Mesodermal cell (in vitro differentiated cells): ENCODE measurements around the gene ATP11B.

Source experiments
- H3K27ac ChIP-seq: 2 replicates; pipeline ENCODE4 v1.7.0; 2013; ENCODE audit warnings: mild to moderate bottlenecking, low read depth, low read length, moderate library complexity; ENCODE audit not compliant: severe bottlenecking
- H3K36me3 ChIP-seq: 2 replicates; pipeline ENCODE4 v1.7.1; 2013; ENCODE audit warnings: mild to moderate bottlenecking, low read length, moderate library complexity; ENCODE audit not compliant: control insufficient read depth, insufficient read depth
- H3K4me1 ChIP-seq: one replicate; pipeline ENCODE4 v1.7.1; 2013; ENCODE audit warnings: mild to moderate bottlenecking, low read length; ENCODE audit not compliant: insufficient read depth, control insufficient read depth, poor library complexity, severe bottlenecking
- H3K4me3 ChIP-seq: 2 replicates; pipeline ENCODE4 v1.7.0; 2013; ENCODE audit warnings: low read length, control low read depth, mild to moderate bottlenecking; ENCODE audit not compliant: insufficient read depth, poor library complexity, severe bottlenecking; ENCODE audit errors: extremely low read depth
- H3K9me3 ChIP-seq: 2 replicates; pipeline ENCODE4 v1.7.1; 2013; ENCODE audit warnings: mild to moderate bottlenecking, low read length, moderate library complexity; ENCODE audit not compliant: control insufficient read depth
- WGBS, 2 experiments: methylation state at CpG; one replicate each; pipeline ENCODE4 v1.1.5; 2013; ENCODE audit warnings: missing lambda C conversion rate in 2 of 2; ENCODE audit not compliant: insufficient coverage in 2 of 2; 5-methylcytosine and 5-hydroxymethylcytosine counted together

ATP11B gene

DNA sequence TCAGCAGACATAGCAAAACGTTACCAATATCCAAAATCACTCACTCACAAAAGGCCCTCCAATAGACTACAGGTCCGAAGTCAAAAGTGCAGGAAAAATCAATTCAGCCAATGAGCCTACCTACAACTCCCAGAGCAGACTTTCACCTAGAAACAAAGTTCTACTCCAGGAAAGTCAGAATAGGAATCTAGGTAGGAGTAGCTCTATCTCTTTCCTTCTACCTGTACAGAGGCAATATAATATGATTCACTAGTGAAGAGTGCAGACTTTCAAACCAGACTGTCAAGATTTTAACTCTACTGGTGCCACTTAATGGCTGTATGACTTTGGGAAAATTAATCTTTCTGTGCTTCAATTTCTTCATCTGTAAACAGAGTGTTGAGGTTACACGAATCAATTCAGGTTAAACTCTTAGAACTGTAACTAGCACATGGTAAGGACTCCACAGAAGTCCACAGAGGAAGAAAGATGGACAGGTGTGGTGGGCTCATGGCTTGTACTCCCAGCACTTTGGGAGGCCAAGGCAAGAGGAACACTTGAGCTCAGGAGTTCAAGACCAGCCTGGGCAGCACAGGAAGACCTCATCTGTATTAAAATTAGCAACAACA, 177.6 kb downstream of the ATP11B start:
- Histone ChIP-seq H3K4me3 (no peak overlapping the region), H3K27ac (no peak overlapping the region), H3K9me3 (no peaks in the 10 kb centered on the region), H3K36me3 (peaks cover 2% of the 10 kb centered on the region), H3K4me1 (no peaks in the 10 kb centered on the region)
- WGBS, 2 experiments: 84 to 92% methylated on average over 2 to 3 of the region's 3 CpGs
